ENCODE results near the gene RASAL1. TPM values are rescaled to one million over a fixed set of nuclear protein-coding genes. Genes with fewer than 3 reads are reported as not detected.

RASAL1 gene
- total RNA-seq, 1 experiment from 2014 or later: 8.1 TPM

GRCh38 chr12:113134071-113134470 lies 1.5 kb downstream of the RASAL1 start:
- TF ChIP-seq MXD4 (CRISPR knock-in tag; IDR thresholded peaks at IDR 0.05; ENCODE audit: borderline replicate concordance) (no peak), GABPB1 (CRISPR knock-in tag; IDR thresholded peaks at IDR 0.05) (no peak), ZNF425 (CRISPR knock-in tag; conservative IDR thresholded peaks at IDR 0.05) (no peak), GTF2I (CRISPR knock-in tag; conservative IDR thresholded peaks at IDR 0.05) (no peak), SMAD4 (CRISPR knock-in tag; IDR thresholded peaks at IDR 0.05) (no peak), ZNF281 (CRISPR knock-in tag; IDR thresholded peaks at IDR 0.05) (no peak), CDX4 (CRISPR knock-in tag; IDR thresholded peaks at IDR 0.05; ENCODE audit: borderline replicate concordance) (no peak), E2F4 (CRISPR knock-in tag; IDR thresholded peaks at IDR 0.05; ENCODE audit: borderline replicate concordance, low read depth) (no peak), NR2C2 (CRISPR knock-in tag; IDR thresholded peaks at IDR 0.05) (no peak), ZNF138 (CRISPR knock-in tag; conservative IDR thresholded peaks at IDR 0.05) (no peak), EMX1 (CRISPR knock-in tag; IDR thresholded peaks at IDR 0.05) (no peak), OVOL2 (CRISPR knock-in tag; IDR thresholded peaks at IDR 0.05; ENCODE audit: borderline replicate concordance) (no peak), CREB1 (CRISPR knock-in tag; IDR thresholded peaks at IDR 0.05) (no peak), E2F1 (CRISPR knock-in tag; IDR thresholded peaks at IDR 0.05) (no peak), KAT7 (CRISPR knock-in tag; IDR thresholded peaks at IDR 0.05; ENCODE audit: borderline replicate concordance) (no peak), GRHL2 (CRISPR knock-in tag; IDR thresholded peaks at IDR 0.05; ENCODE audit: insufficient replicate concordance, severe bottlenecking) (no peak), NFE2L1 (CRISPR knock-in tag; IDR thresholded peaks at IDR 0.05) (no peak), USF2 (CRISPR knock-in tag; IDR thresholded peaks at IDR 0.05) (no peak)
- POLR2A ChIA-PET: interaction anchor here (0.8 kb wide), 1 partner anchor 31 kb away, joined by 3 read pairs; no protein-coding TSS in a partner anchor
- DNase-seq (ENCODE audit: low spot score): no peak
- H3K27ac Mint-ChIP-seq: no peak overlapping the region
- peaks cover 26% of the 10 kb centered on the region for H3K27me3 Mint-ChIP-seq (ENCODE audit: low read depth)
- ATAC-seq: no peak
- CTCF ChIA-PET: interaction anchor here (1.1 to 8.4 kb wide), 9 partner anchors 13 to 141 kb away, joined by 3 to 181 read pairs (median 15); partner anchors contain the start of genes CFAP73, DDX54 and RITA1
- no peaks in the 10 kb centered on the region for H3K36me3 Mint-ChIP-seq
- H3K4me1 Mint-ChIP-seq: peaks cover 18% of the 10 kb centered on the region
- H3K9me3 Mint-ChIP-seq: no peaks in the 10 kb centered on the region
- 0 out of 2 replicates have a peak overlapping the region, but pooled peaks have one; percentile 22 for H3K4me3 Mint-ChIP-seq
